HG03342 (cell line): Measurements from ENCODE around the gene PIK3CG.

ENCODE experiments used
- ATAC-seq: cut with Tn5 transposase; IDR thresholded peaks from one replicate; pipeline ENCODE4 v1.9.1; 2021; ENCODE audit warnings: mild to moderate bottlenecking, moderate library complexity; ENCODE audit not compliant: unreplicated experiment

Gene PIK3CG

GRCh38 chr7:106858618-106859532 is 6.2 kb upstream of the PIK3CG start:
- no peak for ATAC-seq

- no peak for ATAC-seq
Observed at GRCh38 chr7:106862317-106863089, 2.6 kb upstream of the PIK3CG start.

- no peak for ATAC-seq
Observed at GRCh38 chr7:106863274-106863997, 1.6 kb upstream of the PIK3CG start.

GRCh38 chr7:106864298-106865081 is 592 bp upstream of the PIK3CG start:
- peak; percentile 33 for ATAC-seq

GRCh38 chr7:106866298-106867281 is 1.5 kb downstream of the PIK3CG start:
- peak; percentile 27 for ATAC-seq

GRCh38 chr7:106867641-106868351 is 2.7 kb downstream of the PIK3CG start:
- no peak for ATAC-seq

- ATAC-seq, result no peak
Observed at GRCh38 chr7:106868364-106868763, 3.3 kb downstream of the PIK3CG start.

GRCh38 chr7:106869954-106870353 is 4.9 kb downstream of the PIK3CG start:
- no peak for ATAC-seq

- no peak for ATAC-seq
Observed at GRCh38 chr7:106870528-106870927, 5.4 kb downstream of the PIK3CG start.

GRCh38 chr7:106870983-106871410 is 5.9 kb downstream of the PIK3CG start:
- peak; percentile 92 for ATAC-seq

GRCh38 chr7:106871793-106872571 is 6.9 kb downstream of the PIK3CG start:
- ATAC-seq, result peak; percentile 55

GRCh38 chr7:106872763-106873162 is 7.7 kb downstream of the PIK3CG start:
- no peak for ATAC-seq

GRCh38 chr7:106874076-106874475 is 9.0 kb downstream of the PIK3CG start:
- ATAC-seq, result no peak

GRCh38 chr7:106875508-106875907 is 10.4 kb downstream of the PIK3CG start:
- no peak for ATAC-seq

GRCh38 chr7:106878748-106879439 is 13.8 kb downstream of the PIK3CG start:
- no peak for ATAC-seq

GRCh38 chr7:106881984-106882383 is 16.9 kb downstream of the PIK3CG start:
- ATAC-seq, result no peak

GRCh38 chr7:106883456-106884026 is 18.5 kb downstream of the PIK3CG start:
- ATAC-seq, result no peak
